HepG2 (cell line): Measurements from ENCODE around the gene CTIF. TPM values are rescaled to one million over a fixed set of nuclear protein-coding genes. Genes with fewer than 3 reads are reported as not detected.

Experiments
- HIVEP1 ChIP-seq: sonication (generic); formaldehyde crosslinking; IDR thresholded peaks from 2 replicates; pipeline ENCODE4 v1.4.0; 2020; ENCODE audit warnings: mild to moderate bottlenecking, missing genetic modification reagents
- MEIS2 ChIP-seq: sonication (generic); formaldehyde crosslinking; IDR thresholded peaks from 2 replicates; pipeline ENCODE4 v1.9.0; 2021; ENCODE audit warnings: mild to moderate bottlenecking, missing genetic modification reagents
- NFKB2 ChIP-seq: sonication (generic); formaldehyde crosslinking; IDR thresholded peaks from 2 replicates; pipeline ENCODE4 v1.4.0; 2020; ENCODE audit warnings: missing genetic modification reagents, borderline replicate concordance
- NFRKB ChIP-seq: fragments of 450-650 bp; IDR thresholded peaks from 2 replicates; pipeline ENCODE4 v1.6.1; 2017
- RXRA ChIP-seq: sonication (generic); formaldehyde crosslinking; IDR thresholded peaks from 2 replicates; pipeline ENCODE4 v1.5.1; 2020; ENCODE audit warnings: missing genetic modification reagents
- ZNF629 ChIP-seq: sonication (generic); formaldehyde crosslinking; conservative IDR thresholded peaks from 2 replicates; pipeline ENCODE4 v1.5.0; 2020; ENCODE audit warnings: missing genetic modification reagents
- ZSCAN9 ChIP-seq: IDR thresholded peaks from 2 replicates; pipeline ENCODE4 v1.6.1; 2016; ENCODE audit warnings: borderline replicate concordance
- polyA plus RNA-seq, 8 experiments: library from polyadenylated mRNA; depleted of rRNA in 3 of 8; stranded (reverse) in 7 of 8; unstranded in 1 of 8; fragments of >200 nt; fragmentation: Illumina TruSeq in 4 of 8; extraction: Trizol in 4 of 8; gene quantifications; 2 replicates each; pipeline versions ENCODE4 v1.2.1 to v1.2.3, GENCODE V29; 2011 to 2016; ENCODE audit warnings: low read depth in 4 of 8, missing spikeins in 1 of 8, mixed read lengths in 1 of 8; ENCODE audit not compliant: insufficient read depth in 1 of 8
- total RNA-seq, 5 experiments: library from RNA; depleted of rRNA; stranded (reverse); fragments of >200 nt; fragmentation: Illumina TruSeq; extraction: Trizol; gene quantifications; 2 replicates each; pipeline ENCODE4 v1.2.3, GENCODE V29; 2016; ENCODE audit warnings: low read depth in 1 of 5
- TF ChIP-seq, protein P1 (sequence below): sonication (generic); formaldehyde crosslinking; IDR thresholded peaks from 2 replicates; pipeline ENCODE4 v1.5.1; 2020; ENCODE audit warnings: mild to moderate bottlenecking, missing genetic modification reagents, moderate library complexity
- TF ChIP-seq, protein P2 (sequence below): sonication (generic); formaldehyde crosslinking; IDR thresholded peaks from 2 replicates; pipeline ENCODE4 v1.5.0; 2020; ENCODE audit warnings: missing genetic modification reagents
- TF ChIP-seq, protein P3 (sequence below): sonication (generic); formaldehyde crosslinking; IDR thresholded peaks from 2 replicates; pipeline ENCODE4 v1.8.1; 2023; ENCODE audit warnings: missing genetic modification reagents, inconsistent platforms, borderline replicate concordance

CTIF gene
- total and polyA plus RNA-seq, 2 of the 13 experiments (the other 11 are each of a cell fraction or from before 2014, with no cell fraction given) = 18.2 to 28.0 TPM

DNA sequence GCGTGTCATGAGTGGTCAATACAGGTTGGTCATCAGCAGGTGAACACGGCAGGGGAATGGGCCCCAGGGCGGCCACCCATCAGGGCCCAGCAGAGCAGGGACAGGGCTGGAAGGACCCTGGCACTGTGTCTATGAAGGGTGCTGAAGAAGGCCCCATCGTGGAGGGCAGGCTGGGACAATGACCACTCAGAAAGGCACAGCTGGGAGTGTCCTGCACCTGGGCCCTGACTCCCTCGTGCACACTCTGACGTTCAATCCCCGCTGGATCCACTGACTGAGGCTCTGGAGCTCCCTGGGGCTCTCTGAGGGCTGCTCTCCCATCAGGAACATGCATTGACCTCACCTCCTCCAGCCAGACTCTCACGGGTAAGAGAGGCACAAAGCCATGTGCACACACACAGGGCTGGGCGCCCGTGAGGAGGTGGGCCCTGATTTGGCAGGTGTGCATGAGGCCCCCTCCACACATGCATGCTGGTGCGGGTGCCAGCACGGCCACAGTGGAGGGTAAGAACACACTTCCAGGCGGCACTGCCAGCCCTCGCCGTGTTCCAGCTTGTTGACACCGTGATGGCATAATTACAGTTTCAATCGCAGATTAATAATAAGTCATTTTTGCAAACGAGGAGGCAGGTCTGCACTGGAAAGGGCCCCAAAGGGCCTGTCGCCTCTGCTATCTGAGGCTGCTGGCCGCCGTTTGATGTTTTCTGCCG, 353.5 kb downstream of the CTIF start (continued):
- TF ChIP-seq, protein P1, sequence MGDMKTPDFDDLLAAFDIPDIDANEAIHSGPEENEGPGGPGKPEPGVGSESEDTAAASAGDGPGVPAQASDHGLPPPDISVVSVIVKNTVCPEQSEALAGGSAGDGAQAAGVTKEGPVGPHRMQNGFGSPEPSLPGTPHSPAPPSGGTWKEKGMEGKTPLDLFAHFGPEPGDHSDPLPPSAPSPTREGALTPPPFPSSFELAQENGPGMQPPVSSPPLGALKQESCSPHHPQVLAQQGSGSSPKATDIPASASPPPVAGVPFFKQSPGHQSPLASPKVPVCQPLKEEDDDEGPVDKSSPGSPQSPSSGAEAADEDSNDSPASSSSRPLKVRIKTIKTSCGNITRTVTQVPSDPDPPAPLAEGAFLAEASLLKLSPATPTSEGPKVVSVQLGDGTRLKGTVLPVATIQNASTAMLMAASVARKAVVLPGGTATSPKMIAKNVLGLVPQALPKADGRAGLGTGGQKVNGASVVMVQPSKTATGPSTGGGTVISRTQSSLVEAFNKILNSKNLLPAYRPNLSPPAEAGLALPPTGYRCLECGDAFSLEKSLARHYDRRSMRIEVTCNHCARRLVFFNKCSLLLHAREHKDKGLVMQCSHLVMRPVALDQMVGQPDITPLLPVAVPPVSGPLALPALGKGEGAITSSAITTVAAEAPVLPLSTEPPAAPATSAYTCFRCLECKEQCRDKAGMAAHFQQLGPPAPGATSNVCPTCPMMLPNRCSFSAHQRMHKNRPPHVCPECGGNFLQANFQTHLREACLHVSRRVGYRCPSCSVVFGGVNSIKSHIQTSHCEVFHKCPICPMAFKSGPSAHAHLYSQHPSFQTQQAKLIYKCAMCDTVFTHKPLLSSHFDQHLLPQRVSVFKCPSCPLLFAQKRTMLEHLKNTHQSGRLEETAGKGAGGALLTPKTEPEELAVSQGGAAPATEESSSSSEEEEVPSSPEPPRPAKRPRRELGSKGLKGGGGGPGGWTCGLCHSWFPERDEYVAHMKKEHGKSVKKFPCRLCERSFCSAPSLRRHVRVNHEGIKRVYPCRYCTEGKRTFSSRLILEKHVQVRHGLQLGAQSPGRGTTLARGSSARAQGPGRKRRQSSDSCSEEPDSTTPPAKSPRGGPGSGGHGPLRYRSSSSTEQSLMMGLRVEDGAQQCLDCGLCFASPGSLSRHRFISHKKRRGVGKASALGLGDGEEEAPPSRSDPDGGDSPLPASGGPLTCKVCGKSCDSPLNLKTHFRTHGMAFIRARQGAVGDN = peak; percentile 37; the same call in 1 of the 2 replicates
- TF ChIP-seq MEIS2 (no peak), NFRKB (no peak), HIVEP1 (CRISPR knock-in tag) (0 out of 2 replicates have a peak, but pooled peaks have one; percentile 42), RXRA (peak; percentile 25; the same call in 1 of the 2 replicates), ZNF629 (CRISPR knock-in tag) (no peak), NFKB2 (CRISPR knock-in tag) (0 out of 2 replicates have a peak, but pooled peaks have one; percentile 26), ZSCAN9 (CRISPR knock-in tag) (no peak)
- TF ChIP-seq, protein P2, sequence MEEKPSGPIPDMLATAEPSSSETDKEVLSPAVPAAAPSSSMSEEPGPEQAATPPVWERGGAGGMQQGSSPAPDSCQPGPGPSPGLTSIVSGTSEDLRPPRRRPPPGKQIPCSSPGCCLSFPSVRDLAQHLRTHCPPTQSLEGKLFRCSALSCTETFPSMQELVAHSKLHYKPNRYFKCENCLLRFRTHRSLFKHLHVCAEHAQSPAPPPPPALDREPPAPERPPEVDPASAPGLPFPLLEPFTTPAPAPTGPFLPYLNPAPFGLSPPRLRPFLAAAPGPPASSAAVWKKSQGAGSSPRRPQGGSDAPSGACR = no peak
- TF ChIP-seq, protein P3, sequence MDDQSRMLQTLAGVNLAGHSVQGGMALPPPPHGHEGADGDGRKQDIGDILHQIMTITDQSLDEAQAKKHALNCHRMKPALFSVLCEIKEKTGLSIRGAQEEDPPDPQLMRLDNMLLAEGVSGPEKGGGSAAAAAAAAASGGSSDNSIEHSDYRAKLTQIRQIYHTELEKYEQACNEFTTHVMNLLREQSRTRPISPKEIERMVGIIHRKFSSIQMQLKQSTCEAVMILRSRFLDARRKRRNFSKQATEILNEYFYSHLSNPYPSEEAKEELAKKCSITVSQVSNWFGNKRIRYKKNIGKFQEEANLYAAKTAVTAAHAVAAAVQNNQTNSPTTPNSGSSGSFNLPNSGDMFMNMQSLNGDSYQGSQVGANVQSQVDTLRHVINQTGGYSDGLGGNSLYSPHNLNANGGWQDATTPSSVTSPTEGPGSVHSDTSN = no peak
